Testis (tissue), 3 donors: ENCODE results near the gene GPC1. TPM values are rescaled to one million over a fixed set of nuclear protein-coding genes. Genes with fewer than 3 reads are reported as not detected.
A peak's percentile ranks its signal among the peaks of the same experiment; 100 is the strongest.

Experiments
- DNase-seq: peaks from one replicate; pipeline ENCODE4 v3.0.0-alpha.2; 2019
- H3K27ac ChIP-seq, 2 donors: fragments of 200-600 bp; sonication (generic); one replicate each; pipeline ENCODE4 v1.5.1; 2019
- H3K27me3 ChIP-seq: fragments of 200-600 bp; sonication (generic); one replicate; pipeline ENCODE4 v1.5.1; 2019
- H3K36me3 ChIP-seq: fragments of 200-600 bp; sonication (generic); one replicate; pipeline ENCODE4 v1.5.1; 2017; ENCODE audit warnings: low read depth; ENCODE audit errors: missing control alignments
- H3K4me1 ChIP-seq: fragments of 200-600 bp; sonication (generic); one replicate; pipeline ENCODE4 v1.5.1; 2019
- H3K4me3 ChIP-seq, 2 donors: fragments of 200-600 bp; sonication (generic); one replicate each; pipeline ENCODE4 v1.5.1; 2017 to 2019
- H3K9me3 ChIP-seq: fragments of 200-600 bp; sonication (generic); one replicate; pipeline ENCODE4 v1.5.1; 2017
- POLR2A ChIP-seq: fragments of 450-650 bp; IDR thresholded peaks from one replicate; pipeline ENCODE4 v1.6.1; 2017; ENCODE audit warnings: antibody characterized with exemption, mild to moderate bottlenecking, moderate library complexity
- WGBS, 2 donors: methylation state at CpG; one replicate each; pipeline ENCODE4 v1.1.5; 2018; 5-methylcytosine and 5-hydroxymethylcytosine counted together
- intact Hi-C: fragments of 100-400 bp; cut with DNase I; formaldehyde crosslinking; loops from one replicate; pipeline ENCODE4 v1.15.1; 2023; ENCODE audit warnings: low total_unique reads
- polyA plus RNA-seq: library from polyadenylated mRNA; stranded (reverse); fragments of 350-450 nt; fragmentation: Illumina TruSeq; extraction: RNeasy Lipid Tissue Mini Kit (QIAGEN cat#74804); gene quantifications from one replicate; pipeline ENCODE4 v1.2.3, GENCODE V29; 2014; ENCODE audit warnings: low read depth, low replicate concordance; ENCODE audit not compliant: insufficient read depth
- total RNA-seq, 2 donors: library from RNA; depleted of rRNA; stranded (reverse); fragments of >200 nt; gene quantifications; one replicate each; pipeline ENCODE4 v1.2.3, GENCODE V29; 2016
- TF ChIP-seq, protein P1 (sequence below), 3 experiments: fragments of 450-650 bp in 2 of 3; fragments of 200-600 bp in 1 of 3; sonication (generic) in 1 of 3; IDR thresholded peaks; one replicate each; pipeline ENCODE4 v1.5.1; 2016 to 2019; ENCODE audit warnings: antibody characterized with exemption in 3 of 3, mild to moderate bottlenecking in 2 of 3, moderate library complexity in 1 of 3

GPC1 gene
- total and polyA plus RNA-seq, 3 donors from 2014 or later: 74.2 to 479 (median 244) TPM

DNA sequence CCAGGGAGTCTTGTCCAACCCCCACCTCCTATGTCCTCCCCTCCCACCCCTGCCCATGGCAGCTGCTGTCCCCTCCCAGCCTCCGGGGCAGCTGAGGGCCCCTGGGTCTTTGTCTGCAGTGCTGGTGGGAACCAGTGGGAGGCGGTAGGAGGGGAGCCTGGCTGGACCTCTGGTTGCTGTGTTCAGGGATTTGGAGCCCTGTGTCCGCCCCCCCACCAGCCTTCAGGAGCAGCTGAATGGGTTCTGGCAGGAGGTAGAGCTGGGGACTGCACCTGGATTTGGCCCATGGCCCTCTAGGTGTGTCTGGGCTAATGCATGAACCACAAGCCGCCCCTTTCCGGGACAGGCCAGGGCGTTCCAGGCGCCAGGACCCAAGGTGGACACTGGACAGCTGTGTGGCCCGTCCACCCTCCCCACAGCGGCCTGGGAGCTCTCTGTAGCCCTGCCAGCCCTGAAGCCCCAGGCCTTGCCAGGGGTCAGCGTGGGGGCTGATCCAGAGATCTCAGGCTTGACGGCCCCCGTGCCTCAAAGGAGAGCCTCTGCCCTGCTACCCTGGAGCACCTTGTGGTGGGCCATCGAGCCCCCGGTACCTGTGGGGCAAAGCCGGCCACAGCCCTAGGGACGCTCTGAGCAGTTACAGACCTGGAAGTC, 25.4 kb downstream of the GPC1 start:
- Histone ChIP-seq H3K36me3 (no peaks in the 10 kb centered on the region), H3K27me3 (no peaks in the 10 kb centered on the region), H3K4me1 (peaks cover 28% of the 10 kb centered on the region), H3K27ac (no peak overlapping the region), H3K4me3 (no peak overlapping the region), H3K9me3 (no peaks in the 10 kb centered on the region)
- DNase-seq: peak; percentile 13
- TF ChIP-seq POLR2A: no peak
- TF ChIP-seq, protein P1, sequence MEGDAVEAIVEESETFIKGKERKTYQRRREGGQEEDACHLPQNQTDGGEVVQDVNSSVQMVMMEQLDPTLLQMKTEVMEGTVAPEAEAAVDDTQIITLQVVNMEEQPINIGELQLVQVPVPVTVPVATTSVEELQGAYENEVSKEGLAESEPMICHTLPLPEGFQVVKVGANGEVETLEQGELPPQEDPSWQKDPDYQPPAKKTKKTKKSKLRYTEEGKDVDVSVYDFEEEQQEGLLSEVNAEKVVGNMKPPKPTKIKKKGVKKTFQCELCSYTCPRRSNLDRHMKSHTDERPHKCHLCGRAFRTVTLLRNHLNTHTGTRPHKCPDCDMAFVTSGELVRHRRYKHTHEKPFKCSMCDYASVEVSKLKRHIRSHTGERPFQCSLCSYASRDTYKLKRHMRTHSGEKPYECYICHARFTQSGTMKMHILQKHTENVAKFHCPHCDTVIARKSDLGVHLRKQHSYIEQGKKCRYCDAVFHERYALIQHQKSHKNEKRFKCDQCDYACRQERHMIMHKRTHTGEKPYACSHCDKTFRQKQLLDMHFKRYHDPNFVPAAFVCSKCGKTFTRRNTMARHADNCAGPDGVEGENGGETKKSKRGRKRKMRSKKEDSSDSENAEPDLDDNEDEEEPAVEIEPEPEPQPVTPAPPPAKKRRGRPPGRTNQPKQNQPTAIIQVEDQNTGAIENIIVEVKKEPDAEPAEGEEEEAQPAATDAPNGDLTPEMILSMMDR (IDR thresholded peaks at IDR 0.05): no peak
- 50 to 90% methylated on average over 1 to 16 of the region's 16 CpGs for WGBS, 2 donors
- intact Hi-C loops: no loop called here

DNA sequence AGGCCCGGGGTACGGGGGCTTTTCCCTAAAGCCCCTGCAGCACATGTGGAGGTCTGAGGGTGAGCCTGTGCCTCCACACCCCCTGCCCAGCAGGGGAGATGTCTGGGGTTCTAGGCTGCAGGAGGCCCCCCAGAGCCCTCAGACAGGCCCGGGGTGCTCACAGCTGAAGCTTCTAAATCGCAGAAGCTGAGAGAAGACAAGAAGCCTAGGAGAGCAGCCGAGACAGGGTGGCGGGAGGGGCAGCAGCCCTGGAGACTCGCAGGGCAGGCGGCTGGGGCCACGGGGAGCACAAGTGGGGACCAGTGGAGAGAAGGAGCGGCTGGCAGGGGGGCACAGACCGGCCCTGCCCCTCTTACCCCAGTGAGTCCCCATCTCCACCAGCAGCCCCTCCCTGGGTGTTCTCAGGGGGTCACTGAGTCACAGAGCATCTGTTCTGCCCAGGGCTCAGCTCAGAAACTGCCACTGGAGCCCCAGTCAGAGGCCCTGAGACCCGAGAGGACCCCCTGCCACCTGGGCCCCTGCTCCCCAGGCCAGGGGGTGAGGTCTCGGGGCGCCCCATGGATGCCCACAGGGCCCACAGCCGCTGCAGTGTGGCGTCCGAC, 26.1 kb downstream of the GPC1 start:
- H3K9me3 ChIP-seq: no peaks in the 10 kb centered on the region
- DNase-seq: no peak
- H3K36me3 ChIP-seq: no peaks in the 10 kb centered on the region
- H3K4me3 ChIP-seq: no peak overlapping the region
- H3K27ac ChIP-seq: no peak overlapping the region
- no peak for TF ChIP-seq POLR2A
- TF ChIP-seq, protein P1 (IDR thresholded peaks at IDR 0.05): no peak
- H3K27me3 ChIP-seq: no peaks in the 10 kb centered on the region
- WGBS, 2 donors: 89 to 94% methylated on average over 5 to 11 of the region's 17 CpGs
- H3K4me1 ChIP-seq: peaks cover 22% of the 10 kb centered on the region
- intact Hi-C loops: no loop called here

DNA sequence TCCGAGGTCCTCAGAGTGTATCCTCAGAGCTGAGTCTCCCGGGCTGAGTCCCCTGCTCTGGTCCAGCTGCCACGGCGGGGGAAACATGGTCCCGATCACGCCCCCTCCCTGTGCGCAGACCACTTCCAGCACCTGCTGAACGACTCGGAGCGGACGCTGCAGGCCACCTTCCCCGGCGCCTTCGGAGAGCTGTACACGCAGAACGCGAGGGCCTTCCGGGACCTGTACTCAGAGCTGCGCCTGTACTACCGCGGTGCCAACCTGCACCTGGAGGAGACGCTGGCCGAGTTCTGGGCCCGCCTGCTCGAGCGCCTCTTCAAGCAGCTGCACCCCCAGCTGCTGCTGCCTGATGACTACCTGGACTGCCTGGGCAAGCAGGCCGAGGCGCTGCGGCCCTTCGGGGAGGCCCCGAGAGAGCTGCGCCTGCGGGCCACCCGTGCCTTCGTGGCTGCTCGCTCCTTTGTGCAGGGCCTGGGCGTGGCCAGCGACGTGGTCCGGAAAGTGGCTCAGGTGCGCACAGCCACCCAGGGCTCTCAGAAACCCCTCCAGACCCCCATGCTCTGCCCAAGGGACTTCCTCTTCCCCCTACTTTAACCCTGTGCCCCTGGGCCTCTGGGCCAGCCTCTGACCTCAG, 26.7 kb downstream of the GPC1 start:
- H3K4me1 ChIP-seq: peaks cover 17% of the 10 kb centered on the region
- DNase-seq: no peak
- H3K27me3 ChIP-seq: no peaks in the 10 kb centered on the region
- no peaks in the 10 kb centered on the region for H3K36me3 ChIP-seq
- no peak overlapping the region for H3K4me3 ChIP-seq
- no peaks in the 10 kb centered on the region for H3K9me3 ChIP-seq
- H3K27ac ChIP-seq: no peak overlapping the region
- no peak for TF ChIP-seq POLR2A
- TF ChIP-seq, protein P1 (IDR thresholded peaks at IDR 0.05): no peak
- intact Hi-C loops: no loop called here
- WGBS, 2 donors: 94 to 100% methylated on average over 1 to 25 of the region's 41 CpGs

DNA sequence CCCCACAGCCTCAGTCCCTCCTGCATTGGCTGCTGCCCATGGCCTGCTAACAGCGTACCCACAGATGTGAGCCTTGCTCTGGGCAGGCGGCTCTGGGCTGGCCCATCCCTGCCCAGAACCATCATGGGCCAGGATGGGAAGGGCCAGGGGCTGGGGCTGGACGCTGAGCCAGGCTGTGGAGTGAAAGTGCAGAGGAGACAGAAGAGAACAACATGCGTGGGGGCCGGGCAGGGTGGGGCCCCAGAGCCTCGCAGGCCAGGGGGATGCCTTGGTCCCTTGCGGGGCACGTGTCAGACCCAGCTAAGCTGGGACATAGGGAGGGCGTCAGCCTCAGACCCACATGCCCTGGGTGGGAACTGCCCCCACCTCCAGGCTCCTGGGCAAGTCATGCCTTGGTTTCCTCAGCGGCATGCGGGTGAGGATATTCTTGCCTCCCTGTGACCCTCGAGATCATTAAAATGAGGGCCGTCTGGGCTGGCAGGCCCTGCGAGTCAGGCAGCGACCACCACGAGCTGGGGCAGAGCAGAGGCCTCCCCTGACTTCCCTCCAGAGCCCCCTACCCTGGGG, 27.3 kb downstream of the GPC1 start:
- H3K36me3 ChIP-seq: no peaks in the 10 kb centered on the region
- TF ChIP-seq POLR2A: no peak
- TF ChIP-seq, protein P1 (IDR thresholded peaks at IDR 0.05): no peak
- intact Hi-C loops: no loop called here
- H3K4me1 ChIP-seq: peaks cover 11% of the 10 kb centered on the region
- H3K9me3 ChIP-seq: no peaks in the 10 kb centered on the region
- no peaks in the 10 kb centered on the region for H3K27me3 ChIP-seq
- no peak for DNase-seq
- no peak overlapping the region for H3K27ac ChIP-seq
- 89 to 93% methylated on average over 10 to 16 of the region's 16 CpGs for WGBS, 2 donors
- H3K4me3 ChIP-seq: no peak overlapping the region
